Ishikawa (cell line): ENCODE measurements around the gene PTTG1IP.

Source experiments
- CREB1 ChIP-seq: IDR thresholded peaks from 2 replicates; pipeline ENCODE4 v1.6.1; 2012; ENCODE audit warnings: low read depth
- EP300 ChIP-seq: IDR thresholded peaks from 2 replicates; pipeline ENCODE4 v1.6.1; 2012; ENCODE audit warnings: borderline replicate concordance
- FOXM1 ChIP-seq: IDR thresholded peaks from 2 replicates; pipeline ENCODE4 v1.6.1; 2012; ENCODE audit warnings: low read depth, borderline replicate concordance
- MAX ChIP-seq: IDR thresholded peaks from 2 replicates; pipeline ENCODE4 v1.6.1; 2012
- RAD21 ChIP-seq: IDR thresholded peaks from 2 replicates; pipeline ENCODE4 v1.6.1; 2012; ENCODE audit warnings: low read depth
- REST ChIP-seq: IDR thresholded peaks from 2 replicates; pipeline ENCODE4 v1.6.1; 2012; ENCODE audit warnings: low read depth, mild to moderate bottlenecking
- TAF1 ChIP-seq: IDR thresholded peaks from 2 replicates; pipeline ENCODE4 v1.6.1; 2012; ENCODE audit warnings: low read depth, mild to moderate bottlenecking
- TEAD4 ChIP-seq: IDR thresholded peaks from 2 replicates; pipeline ENCODE4 v1.6.1; 2012
- USF1 ChIP-seq: IDR thresholded peaks from 2 replicates; pipeline ENCODE4 v1.6.1; 2012
- YY1 ChIP-seq: IDR thresholded peaks from 2 replicates; pipeline ENCODE4 v1.6.1; 2012; ENCODE audit warnings: low read depth
- ZBTB7A ChIP-seq: IDR thresholded peaks from 2 replicates; pipeline ENCODE4 v1.6.1; 2012; ENCODE audit warnings: low read depth

GRCh38 chr21:44918581-44919033, 45.1 kb upstream of the PTTG1IP start:
- TF ChIP-seq RAD21 = no peak
- no peak for TF ChIP-seq TEAD4
- TF ChIP-seq CREB1 = no peak
- no peak for TF ChIP-seq TAF1
- TF ChIP-seq YY1 = no peak
- no peak for TF ChIP-seq ZBTB7A
- TF ChIP-seq REST = no peak
- no peak for TF ChIP-seq EP300
- no peak for TF ChIP-seq FOXM1
- TF ChIP-seq MAX = no peak
- TF ChIP-seq USF1 = no peak
